HUES64 (cell line): ENCODE results near the gene DLL4.

Experiments
- H3K27ac ChIP-seq: 2 replicates; pipeline ENCODE4 v1.7.0; 2013; ENCODE audit warnings: low read depth, low read length, inconsistent platforms
- H3K27me3 ChIP-seq: 2 replicates; pipeline ENCODE4 v1.6.1; 2013; ENCODE audit warnings: mild to moderate bottlenecking, low read length; ENCODE audit not compliant: insufficient read depth
- H3K36me3 ChIP-seq: 2 replicates; pipeline ENCODE4 v1.6.1; 2013; ENCODE audit warnings: mild to moderate bottlenecking, low read length; ENCODE audit not compliant: insufficient read depth
- H3K4me1 ChIP-seq: 2 replicates; pipeline ENCODE4 v1.6.1; 2013; ENCODE audit warnings: mild to moderate bottlenecking, low read length, moderate library complexity; ENCODE audit not compliant: insufficient read depth
- H3K4me3 ChIP-seq: 2 replicates; pipeline ENCODE4 v1.5.1; 2013; ENCODE audit warnings: mild to moderate bottlenecking, low read length, moderate library complexity
- H3K9ac ChIP-seq: 2 replicates; pipeline ENCODE4 v1.6.1; 2013; ENCODE audit warnings: mild to moderate bottlenecking, low read depth, low read length
- H3K9me3 ChIP-seq: 2 replicates; pipeline ENCODE4 v1.6.1; 2013; ENCODE audit warnings: low read depth, low read length; ENCODE audit not compliant: insufficient read depth
- WGBS: fragments of 150-250, 120-280 bp; methylation state at CpG from one replicate; pipeline ENCODE4 v1.1.7; 2013; ENCODE audit warnings: missing lambda C conversion rate; 5-methylcytosine and 5-hydroxymethylcytosine counted together

The DLL4 gene

DNA sequence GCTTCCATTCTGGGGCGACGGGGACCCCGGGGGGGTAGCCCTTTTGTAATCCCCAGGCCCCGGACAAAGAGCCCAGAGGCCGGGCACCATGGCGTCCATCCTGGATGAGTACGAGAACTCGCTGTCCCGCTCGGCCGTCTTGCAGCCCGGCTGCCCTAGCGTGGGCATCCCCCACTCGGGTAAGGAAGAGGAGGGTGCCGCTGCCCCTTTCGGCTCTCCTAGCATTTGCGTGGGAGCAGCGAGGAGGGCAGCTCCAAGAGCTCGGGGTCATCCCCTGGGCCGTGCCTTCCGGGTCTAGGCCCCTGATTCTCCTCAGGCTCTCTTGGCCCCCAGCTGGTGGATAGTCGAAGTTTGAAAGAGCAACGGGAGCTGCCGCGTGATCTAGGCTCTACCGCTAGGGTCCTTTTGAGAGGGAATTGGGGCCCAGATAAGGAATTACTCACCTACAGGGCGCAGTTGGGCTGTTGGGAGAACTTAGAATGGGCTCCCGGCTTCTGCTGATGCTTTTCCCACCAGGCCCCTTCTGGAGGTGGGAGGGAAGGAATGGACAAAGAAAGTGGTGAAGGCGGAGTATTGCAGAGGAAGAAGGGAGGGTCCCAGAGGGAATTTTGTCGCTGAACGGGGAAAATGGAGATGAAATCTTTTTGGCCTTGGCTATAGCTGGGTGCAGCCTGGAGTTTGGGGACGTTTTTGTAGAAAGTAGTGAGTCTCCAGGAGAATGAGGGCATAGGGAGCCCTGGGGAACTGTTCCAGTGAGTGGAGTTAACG is 34.3 kb upstream of the DLL4 start:
- Histone ChIP-seq H3K4me1 (no peaks in the 10 kb centered on the region), H3K9ac (peak overlapping the region; percentile 88), H3K9me3 (no peaks in the 10 kb centered on the region), H3K27ac (peak overlapping the region; percentile 86), H3K36me3 (peaks cover 35% of the 10 kb centered on the region), H3K4me3 (peak overlapping the region; percentile 94), H3K27me3 (peaks cover 8% of the 10 kb centered on the region)
- 2% methylated on average over 32 of the region's 33 CpGs for WGBS

DNA sequence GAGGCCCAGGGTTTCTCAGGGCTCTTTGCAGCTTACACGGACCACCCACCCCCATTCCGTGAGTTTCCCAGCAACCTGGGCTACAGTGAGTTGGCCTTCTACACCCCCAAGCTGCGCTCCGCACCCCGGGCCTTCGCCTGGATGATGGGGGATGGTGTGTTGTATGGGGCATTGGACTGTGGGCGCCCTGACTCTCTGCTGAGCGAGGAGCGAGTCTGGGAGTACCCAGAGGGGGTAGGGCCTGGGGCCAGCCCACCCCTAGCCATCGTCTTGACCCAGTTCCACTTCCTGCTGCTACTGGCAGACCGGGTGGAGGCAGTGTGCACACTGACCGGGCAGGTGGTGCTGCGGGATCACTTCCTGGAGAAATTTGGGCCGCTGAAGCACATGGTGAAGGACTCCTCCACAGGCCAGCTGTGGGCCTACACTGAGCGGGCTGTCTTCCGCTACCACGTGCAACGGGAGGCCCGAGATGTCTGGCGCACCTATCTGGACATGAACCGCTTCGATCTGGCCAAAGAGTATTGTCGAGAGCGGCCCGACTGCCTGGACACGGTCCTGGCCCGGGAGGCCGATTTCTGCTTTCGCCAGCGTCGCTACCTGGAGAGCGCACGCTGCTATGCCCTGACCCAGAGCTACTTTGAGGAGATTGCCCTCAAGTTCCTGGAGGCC is 29.5 kb upstream of the DLL4 start:
- no peaks in the 10 kb centered on the region for H3K4me1 ChIP-seq
- WGBS, result 96% methylated on average over 33 of the region's 33 CpGs
- H3K4me3 ChIP-seq, result no peak overlapping the region
- peaks cover 70% of the 10 kb centered on the region for H3K36me3 ChIP-seq
- no peaks in the 10 kb centered on the region for H3K9me3 ChIP-seq
- H3K27me3 ChIP-seq, result no peaks in the 10 kb centered on the region
- no peak overlapping the region for H3K27ac ChIP-seq
- no peak overlapping the region for H3K9ac ChIP-seq

DNA sequence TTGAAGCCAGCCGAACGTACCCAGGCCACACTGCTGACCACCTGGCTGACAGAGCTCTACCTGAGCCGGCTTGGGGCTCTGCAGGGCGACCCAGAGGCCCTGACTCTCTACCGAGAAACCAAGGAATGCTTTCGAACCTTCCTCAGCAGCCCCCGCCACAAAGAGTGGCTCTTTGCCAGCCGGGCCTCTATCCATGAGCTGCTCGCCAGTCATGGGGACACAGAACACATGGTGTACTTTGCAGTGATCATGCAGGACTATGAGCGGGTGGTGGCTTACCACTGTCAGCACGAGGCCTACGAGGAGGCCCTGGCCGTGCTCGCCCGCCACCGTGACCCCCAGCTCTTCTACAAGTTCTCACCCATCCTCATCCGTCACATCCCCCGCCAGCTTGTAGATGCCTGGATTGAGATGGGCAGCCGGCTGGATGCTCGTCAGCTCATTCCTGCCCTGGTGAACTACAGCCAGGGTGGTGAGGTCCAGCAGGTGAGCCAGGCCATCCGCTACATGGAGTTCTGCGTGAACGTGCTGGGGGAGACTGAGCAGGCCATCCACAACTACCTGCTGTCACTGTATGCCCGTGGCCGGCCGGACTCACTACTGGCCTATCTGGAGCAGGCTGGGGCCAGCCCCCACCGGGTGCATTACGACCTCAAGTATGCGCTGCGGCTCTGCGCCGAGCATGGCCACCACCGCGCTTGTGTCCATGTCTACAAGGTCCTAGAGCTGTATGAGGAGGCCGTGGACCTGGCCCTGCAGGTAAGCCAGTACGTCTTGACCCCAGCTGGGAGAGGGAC is 28.7 kb upstream of the DLL4 start:
- H3K27me3 ChIP-seq, result no peaks in the 10 kb centered on the region
- no peak overlapping the region for H3K27ac ChIP-seq
- no peak overlapping the region for H3K4me3 ChIP-seq
- H3K4me1 ChIP-seq, result no peaks in the 10 kb centered on the region
- 96% methylated on average over 36 of the region's 36 CpGs for WGBS
- H3K9me3 ChIP-seq, result no peaks in the 10 kb centered on the region
- no peak overlapping the region for H3K9ac ChIP-seq
- peaks cover 75% of the 10 kb centered on the region for H3K36me3 ChIP-seq

DNA sequence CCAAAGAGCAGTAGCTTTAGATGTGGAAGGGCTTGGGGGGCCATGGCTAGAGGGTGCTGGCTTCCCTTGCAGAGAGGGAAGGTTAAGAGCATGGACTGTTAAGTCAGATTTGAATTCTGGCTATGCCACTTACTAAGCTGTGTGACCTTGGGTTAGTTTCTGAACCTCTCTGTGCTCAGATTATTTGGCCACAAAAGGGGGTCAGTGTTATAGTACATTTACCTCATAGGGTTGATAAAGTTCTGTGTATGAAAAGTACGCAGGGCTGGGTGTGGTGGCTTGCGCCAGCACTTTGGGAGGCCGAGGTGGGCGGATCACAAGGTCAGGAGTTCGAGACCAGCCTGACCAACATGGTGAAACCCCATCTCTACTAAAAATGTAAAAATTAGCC is 28.1 kb upstream of the DLL4 start:
- no peak overlapping the region for H3K27ac ChIP-seq
- H3K4me3 ChIP-seq, result no peak overlapping the region
- no peaks in the 10 kb centered on the region for H3K27me3 ChIP-seq
- H3K36me3 ChIP-seq, result peaks cover 76% of the 10 kb centered on the region
- H3K9ac ChIP-seq, result no peak overlapping the region
- WGBS, result 77% methylated on average over 5 of the region's 5 CpGs
- no peaks in the 10 kb centered on the region for H3K9me3 ChIP-seq
- H3K4me1 ChIP-seq, result peaks cover 5% of the 10 kb centered on the region; the same call in 1 of the 2 replicates

DNA sequence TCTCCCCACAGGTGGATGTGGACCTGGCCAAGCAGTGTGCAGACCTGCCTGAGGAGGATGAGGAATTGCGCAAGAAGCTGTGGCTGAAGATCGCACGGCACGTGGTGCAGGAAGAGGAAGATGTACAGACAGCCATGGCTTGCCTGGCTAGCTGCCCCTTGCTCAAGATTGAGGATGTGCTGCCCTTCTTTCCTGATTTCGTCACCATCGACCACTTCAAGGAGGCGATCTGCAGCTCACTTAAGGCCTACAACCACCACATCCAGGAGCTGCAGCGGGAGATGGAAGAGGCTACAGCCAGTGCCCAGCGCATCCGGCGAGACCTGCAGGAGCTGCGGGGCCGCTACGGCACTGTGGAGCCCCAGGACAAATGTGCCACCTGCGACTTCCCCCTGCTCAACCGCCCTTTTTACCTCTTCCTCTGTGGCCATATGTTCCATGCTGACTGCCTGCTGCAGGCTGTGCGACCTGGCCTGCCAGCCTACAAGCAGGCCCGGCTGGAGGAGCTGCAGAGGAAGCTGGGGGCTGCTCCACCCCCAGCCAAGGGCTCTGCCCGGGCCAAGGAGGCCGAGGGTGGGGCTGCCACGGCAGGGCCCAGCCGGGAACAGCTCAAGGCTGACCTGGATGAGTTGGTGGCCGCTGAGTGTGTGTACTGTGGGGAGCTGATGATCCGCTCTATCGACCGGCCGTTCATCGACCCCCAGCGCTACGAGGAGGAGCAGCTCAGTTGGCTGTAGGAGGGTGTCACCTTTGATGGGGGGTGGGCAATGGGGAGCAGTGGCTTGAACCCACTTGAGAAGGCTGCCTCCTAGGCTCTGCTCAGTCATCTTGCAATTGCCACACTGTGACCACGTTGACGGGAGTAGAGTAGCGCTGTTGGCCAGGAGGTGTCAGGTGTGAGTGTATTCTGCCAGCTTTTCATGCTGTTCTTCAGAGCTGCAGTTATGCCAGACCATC is 26.3 kb upstream of the DLL4 start:
- WGBS, result 94% methylated on average over 33 of the region's 33 CpGs
- peaks cover 5% of the 10 kb centered on the region; the same call in 1 of the 2 replicates for H3K4me1 ChIP-seq
- peaks cover 63% of the 10 kb centered on the region for H3K36me3 ChIP-seq
- no peak overlapping the region for H3K4me3 ChIP-seq
- H3K27me3 ChIP-seq, result no peaks in the 10 kb centered on the region
- H3K9ac ChIP-seq, result no peak overlapping the region
- no peaks in the 10 kb centered on the region for H3K9me3 ChIP-seq
- H3K27ac ChIP-seq, result no peak overlapping the region

DNA sequence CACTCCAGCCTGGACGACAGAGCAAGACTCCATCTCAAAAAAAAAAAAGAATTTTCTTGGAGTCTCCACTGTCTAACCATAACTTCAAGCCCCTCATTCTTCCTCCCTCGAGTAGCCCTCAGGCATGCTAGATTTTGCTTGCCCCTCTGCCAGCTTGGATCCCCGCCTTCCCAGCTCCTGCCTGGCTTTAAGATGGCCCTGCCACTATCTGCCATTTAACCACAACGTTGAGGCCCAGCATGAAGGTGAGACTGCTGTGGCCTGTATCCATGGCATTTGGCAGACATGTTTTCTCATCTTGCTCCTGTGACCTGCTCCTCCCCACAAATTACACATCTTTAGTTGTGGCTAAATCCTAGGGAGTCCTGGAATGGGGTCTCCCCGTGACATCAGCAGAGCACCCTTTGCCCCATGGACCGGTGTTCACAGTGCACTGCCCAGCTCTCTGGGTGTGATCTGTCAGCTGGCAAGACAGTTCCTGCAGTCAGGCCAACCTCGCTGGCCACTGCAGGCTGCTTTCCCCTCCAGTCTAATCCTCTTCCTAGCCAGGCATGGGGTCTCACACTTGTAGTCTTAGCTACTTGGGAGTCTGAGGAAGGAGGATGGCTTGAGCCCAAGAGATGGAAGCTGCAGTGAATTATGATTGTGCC is 24.5 kb upstream of the DLL4 start:
- H3K27ac ChIP-seq, result no peak overlapping the region
- 95% methylated on average over 7 of the region's 7 CpGs for WGBS

DNA sequence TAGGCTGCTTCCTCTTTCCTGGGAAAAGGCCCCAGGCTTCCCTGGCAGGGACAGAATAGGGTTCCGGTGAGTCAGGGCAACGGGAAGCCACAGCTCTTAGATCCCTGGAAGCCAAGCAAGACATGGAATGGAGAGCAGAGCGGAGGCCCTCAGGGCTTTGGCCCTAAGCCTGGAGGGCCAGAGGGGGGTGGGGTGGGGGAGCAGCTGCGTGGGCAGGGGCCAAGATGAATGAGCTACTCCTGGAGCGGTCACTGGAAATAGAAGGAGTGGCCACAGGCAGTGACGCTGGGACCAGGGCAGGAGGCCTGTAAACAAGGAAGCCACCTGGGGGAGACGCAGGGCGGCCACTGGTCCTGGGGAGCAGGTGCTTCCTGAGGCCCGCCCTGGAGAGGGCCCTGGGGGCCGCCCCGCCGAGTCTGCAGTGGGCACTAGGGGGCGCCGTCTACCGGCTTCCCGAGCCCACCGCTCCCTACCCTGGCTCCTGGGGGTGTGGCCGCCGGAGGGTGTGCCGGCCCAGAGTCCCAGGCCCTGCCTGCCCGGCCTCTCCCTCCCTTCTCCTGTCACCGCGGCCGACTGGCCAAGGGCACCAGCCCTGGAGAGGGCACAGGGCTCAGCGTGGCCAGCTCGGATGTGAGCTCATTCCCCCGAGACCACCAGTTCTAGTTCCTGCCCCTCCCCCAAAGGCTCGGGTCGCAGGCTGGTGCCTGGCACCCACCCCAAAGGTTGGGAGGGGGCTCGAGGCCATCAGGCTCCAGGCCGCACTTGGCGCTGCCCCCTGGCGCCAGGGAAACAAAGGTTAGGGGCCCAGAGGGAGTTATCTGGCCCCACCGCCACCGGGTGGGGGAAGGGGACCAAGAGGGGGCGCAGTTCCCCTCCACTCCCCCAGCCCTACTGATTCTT is 22.8 kb upstream of the DLL4 start:
- Histone ChIP-seq H3K4me1 (peaks cover 17% of the 10 kb centered on the region), H3K27me3 (no peaks in the 10 kb centered on the region), H3K4me3 (peak overlapping the region; percentile 57), H3K9me3 (no peaks in the 10 kb centered on the region), H3K9ac (no peak overlapping the region), H3K27ac (peak overlapping the region; percentile 25; the same call in 1 of the 2 replicates), H3K36me3 (peaks cover 32% of the 10 kb centered on the region)
- WGBS, result 8% methylated on average over 36 of the region's 36 CpGs

More for the DNA sequence above, 24.5 kb upstream of the DLL4 start:
- no peak overlapping the region for H3K4me3 ChIP-seq
- H3K4me1 ChIP-seq, result peaks cover 7% of the 10 kb centered on the region; the same call in 1 of the 2 replicates
- peaks cover 46% of the 10 kb centered on the region for H3K36me3 ChIP-seq
- no peak overlapping the region for H3K9ac ChIP-seq
- no peaks in the 10 kb centered on the region for H3K9me3 ChIP-seq
- no peaks in the 10 kb centered on the region for H3K27me3 ChIP-seq

DNA sequence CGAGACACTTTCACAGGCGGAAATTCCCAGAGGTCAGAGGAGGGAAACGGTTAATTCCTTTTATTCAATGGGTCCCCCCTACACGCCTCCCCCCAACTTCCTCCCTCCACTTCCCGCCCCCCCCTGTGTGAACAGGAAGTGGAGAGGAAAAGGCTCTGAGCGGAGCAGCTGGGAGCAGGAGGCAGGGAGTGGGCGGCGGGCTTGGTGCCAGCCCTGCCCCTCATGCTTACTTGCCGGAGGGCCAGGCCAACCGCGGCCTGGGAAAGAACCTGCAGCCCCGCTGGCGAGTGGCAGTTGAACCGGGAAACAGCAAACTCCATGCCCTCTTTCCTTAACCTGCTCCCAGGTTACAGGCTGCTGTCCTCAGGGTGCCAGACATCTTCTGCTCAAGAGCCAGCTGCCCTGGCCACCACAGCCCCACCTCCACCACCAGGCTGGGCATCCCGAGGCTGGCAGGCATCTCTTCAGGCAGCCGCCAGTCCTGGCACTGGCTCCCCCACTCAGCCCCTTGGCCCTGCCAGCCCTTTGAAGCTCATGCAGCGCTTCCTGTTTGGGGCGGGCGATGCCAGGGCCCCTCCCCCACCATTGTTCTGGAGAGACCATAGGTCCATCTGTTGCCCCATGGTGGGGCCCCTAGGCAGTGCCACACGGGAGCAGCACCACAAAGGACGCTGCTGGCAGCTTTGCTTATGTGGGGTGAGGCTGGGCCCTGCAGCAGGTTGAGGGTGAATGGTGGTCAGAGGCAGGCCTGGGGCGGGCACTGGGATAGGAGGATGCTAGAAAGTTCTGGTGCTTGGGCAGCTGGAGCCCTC is 21.9 kb upstream of the DLL4 start:
- Histone ChIP-seq H3K36me3 (peaks cover 28% of the 10 kb centered on the region), H3K4me3 (peak overlapping the region; percentile 57), H3K4me1 (peaks cover 20% of the 10 kb centered on the region), H3K27me3 (no peaks in the 10 kb centered on the region), H3K27ac (no peak overlapping the region), H3K9ac (no peak overlapping the region), H3K9me3 (no peaks in the 10 kb centered on the region)
- WGBS, result 67% methylated on average over 18 of the region's 22 CpGs

DNA sequence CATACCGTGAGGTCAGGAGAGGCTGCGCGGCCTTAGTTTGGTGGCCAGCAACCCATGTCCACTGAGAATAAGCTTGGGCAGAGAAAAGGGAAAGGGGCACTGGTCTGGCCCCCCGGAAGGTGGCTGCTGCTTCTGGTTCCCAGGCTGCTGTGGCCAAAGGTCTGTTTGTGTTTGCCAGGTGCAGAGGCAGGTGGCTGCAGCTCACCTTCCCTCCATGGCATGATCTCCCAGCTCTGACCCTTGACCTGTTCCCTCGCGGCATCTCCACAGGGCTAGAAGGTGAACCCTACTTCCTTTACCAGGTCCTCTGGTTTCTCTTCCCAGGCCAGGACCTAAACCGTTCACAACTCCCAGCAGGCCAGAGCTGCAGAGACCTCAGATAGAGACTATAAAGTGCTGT is 21.0 kb upstream of the DLL4 start:
- Histone ChIP-seq H3K27me3 (no peaks in the 10 kb centered on the region), H3K9me3 (no peaks in the 10 kb centered on the region), H3K9ac (no peak overlapping the region), H3K27ac (no peak overlapping the region), H3K4me3 (no peak overlapping the region), H3K36me3 (peaks cover 19% of the 10 kb centered on the region), H3K4me1 (peaks cover 20% of the 10 kb centered on the region)
- 91% methylated on average over 7 of the region's 7 CpGs for WGBS
